ENCODE results near the gene ADGRG3.
"Not testable (repeated sequence)": the region's sequence is repeated elsewhere in the genome, so short reads cannot be mapped to it uniquely, and the experiment has no call there.

Gene ADGRG3

DNA sequence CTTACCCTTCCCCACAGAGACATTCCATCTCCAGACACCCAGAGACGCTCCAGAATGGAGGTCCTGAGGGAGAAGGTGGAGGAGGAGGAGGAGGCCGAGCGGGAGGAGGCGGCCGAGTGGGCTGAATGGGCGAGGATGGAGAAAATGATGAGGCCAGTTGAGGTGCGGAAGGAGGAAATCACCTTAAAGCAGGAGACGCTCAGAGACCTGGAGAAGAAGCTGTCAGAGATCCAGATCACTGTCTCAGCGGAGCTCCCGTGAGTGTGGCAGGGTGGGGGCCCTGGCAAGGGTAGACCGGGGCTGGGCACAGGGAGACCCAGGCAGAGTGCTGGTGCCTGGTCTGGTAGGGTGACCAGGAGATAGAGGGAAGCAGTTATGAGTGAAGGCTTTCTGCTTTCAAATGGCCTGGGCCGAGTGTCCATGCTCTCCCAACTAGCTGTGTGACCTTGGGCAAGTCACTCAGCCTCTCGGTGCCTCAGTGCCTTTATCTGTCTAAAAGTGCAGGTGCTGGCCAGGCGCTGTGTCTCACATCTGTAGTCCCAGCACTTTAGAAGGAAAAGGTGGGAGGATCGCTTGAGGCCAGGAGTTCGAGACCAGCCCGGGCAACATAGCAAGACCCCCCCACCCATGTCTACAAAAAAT is 29.9 kb downstream of the ADGRG3 start:
- no peak for DNase-seq

DNA sequence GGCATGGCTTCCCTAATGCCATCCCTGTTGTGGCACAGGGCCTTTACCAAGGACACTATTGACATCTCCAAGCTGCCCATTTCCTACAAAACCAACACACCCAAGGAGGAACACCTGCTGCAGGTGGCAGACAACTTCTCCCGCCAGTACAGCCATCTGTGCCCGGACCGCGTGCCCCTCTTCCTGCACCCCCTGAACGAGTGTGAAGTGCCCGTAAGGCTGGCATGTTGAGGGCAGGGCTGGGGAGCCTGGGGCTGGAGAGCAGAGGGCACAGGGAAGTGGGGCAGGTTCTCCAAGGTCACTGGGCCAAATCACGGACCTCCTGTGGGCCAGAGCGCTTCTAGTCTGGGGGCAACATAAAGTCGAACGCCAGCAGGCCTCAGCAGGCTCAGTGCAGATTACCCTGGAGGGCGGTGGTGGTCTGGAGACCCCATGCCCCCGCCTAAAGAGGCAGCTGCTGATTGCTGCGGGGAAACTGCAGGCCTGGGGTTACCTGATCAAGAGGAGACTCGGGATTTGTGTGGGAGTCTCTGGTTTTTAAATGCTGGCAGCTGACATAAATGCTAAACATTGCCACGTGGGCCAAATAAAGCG is 30.8 kb downstream of the ADGRG3 start:
- DNase-seq = no peak

DNA sequence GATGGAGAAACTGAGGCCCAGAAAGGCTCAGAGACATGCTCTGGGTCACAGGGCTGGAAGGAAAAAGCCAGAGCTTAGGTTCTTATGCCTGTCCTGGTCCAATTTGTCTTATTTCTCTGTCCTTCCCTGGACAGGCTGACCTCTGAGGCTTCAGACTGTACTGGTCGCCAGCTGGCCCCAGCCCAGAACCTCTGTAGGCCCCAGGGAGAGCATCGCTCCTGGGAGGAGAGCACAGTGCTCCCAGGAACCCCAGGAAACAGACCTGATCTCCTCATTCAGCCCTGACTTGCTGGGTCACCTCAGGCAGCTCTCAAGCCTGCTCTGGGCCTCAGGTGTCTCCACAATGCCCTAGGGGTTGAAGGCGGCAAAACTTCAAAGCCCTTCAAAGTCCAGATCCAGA is 31.4 kb downstream of the ADGRG3 start:
- DNase-seq = no peak

DNA sequence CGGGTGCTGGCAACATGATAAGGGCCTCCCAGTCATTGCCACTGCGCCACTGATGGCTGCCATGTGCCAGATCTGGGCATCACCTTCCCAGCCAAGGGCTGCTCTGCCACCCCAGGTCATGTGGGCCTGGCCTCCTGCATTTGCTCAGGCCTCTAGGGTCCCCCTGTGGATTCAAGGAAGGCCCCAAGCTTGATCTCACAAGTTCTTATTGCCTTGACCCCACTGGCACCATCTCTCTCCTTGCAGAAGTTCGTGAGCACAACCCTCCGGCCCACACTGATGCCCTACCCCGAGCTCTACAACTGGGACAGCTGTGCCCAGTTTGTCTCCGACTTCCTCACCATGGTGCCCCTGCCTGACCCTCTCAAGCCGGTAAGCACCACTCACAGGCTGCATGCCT is 31.8 kb downstream of the ADGRG3 start:
- DNase-seq = no peak

DNA sequence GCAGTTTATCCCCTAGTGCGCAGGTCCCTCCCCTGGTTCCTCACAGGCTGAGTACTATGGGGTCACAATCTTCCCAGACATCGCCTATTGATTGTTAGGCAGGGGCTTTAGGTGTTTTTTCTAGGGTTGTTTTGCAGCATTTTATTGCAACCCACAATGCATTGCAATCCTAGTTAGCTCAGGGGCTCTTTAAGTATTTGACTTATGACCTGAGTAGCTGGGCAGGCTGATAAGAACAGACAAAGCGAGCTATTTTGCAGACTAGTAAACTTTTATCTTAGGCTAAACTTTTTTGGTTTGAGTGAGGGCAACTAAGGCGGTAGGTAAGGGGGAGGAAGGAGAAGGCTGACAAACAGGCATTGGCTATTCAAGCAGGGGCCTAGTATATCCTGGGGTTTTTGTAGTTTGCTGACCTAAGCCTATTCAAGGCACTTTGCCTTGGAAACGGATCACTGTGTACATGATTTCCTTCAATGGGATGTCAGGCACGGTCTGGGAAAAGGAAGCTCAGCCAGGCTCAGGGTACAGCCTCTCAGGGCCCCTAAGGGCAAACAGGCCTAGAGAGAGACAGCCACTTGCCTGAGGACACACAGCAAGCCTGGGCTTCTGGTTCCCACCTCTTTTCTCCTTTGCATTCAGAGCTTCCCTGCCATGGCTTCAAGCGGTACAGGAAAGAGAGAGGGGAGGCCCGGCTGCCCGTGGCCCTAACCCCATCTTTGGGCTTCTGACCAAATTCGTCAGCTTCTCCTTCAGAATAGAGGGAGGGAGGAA is 32.9 kb downstream of the ADGRG3 start:
- no peak for DNase-seq

DNA sequence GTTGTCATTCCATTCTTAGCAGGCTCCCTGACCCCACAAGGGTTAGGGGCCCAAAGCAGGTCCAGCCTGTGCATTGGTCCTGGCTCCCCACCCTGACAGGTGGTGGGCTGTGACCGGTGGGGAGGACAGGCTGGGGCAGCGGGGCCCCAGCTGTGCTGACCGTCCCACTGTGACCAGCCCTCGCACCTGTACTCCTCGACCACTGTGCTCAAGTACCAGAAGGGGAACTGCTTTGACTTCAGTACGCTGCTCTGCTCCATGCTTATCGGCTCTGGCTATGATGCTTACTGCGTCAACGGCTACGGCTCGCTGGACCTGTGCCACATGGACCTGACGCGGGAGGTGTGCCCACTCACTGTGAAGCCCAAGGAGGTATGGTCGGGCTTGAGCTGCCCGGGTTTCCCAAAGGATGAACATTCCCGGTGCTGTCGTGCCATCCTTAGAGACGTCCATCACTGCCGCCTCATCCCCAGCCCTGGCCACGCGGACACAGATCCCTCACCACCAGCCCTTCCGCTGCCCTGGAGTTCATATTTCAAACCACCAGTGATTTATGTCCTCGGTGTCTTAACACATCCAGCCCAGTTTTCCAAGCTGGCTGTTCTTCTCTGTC is 33.8 kb downstream of the ADGRG3 start:
- DNase-seq = no peak

DNA sequence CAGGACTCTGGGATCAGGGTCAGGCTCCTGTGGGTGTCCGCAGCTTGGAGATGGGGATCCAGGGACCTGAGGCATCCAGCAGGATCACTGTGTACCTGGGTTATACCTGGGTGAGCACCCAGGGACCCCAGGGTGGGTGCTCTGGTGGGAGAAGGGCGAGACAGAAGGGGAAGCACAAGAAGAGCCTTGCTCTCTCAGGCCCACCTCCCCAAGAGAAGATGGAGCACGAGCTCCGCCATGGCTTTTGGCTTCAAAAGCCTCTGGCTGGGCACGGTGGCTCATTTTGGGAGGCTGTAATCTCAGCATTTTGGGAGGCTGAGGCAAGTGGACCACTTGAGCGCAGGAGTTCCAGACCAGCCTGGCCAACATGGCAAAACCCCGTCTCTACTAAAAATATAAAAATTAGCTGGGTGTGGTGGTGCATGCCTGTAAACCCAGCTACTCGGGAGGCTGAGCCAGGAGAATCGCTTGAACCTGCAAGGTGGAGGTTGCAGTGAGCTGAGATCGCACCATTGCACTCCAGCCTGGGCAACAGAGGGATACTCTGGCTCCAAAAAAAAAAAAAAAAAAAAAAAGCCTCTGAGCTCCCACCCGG is 35.4 kb downstream of the ADGRG3 start:
- DNase-seq = no peak

DNA sequence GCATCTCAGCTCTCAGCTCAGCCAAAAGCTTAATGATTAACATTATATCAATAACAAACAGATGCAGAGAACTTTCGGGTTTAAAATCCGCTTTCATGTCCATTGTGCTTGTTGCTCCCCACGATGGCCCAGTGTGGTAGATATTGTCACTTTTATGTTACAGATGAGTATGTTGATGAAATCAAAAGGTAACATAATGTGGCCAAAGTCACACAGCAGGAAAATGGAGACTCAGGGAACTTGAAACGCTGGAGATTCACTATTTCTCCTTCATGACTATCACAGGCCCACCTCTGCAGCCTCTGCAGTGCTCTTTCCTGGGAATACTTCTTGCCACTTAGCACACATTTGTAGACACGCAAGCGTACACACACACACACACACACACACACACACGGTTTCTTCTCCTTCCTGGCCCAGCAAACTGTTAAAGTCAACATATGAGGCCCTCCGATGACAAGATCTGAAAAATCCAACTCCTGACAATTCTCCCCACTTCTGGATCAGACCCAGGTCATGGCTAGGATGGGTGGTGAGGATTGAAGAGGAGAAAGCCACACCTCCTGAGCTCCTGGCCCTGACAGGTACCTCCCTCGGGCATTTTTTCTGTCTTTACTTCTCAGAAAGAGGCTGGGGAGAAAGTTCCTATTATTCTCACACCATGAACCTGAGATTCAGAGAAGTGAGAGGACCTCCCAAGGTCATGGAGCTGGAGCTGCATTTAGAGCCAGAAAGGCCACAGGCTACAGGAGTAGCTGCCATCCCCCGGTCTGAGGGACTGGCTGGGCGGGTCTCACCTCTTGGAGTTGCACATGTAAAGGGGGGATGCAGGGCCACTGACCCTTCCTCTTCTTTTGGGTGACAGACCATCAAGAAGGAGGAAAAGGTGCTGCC is 36.2 kb downstream of the ADGRG3 start:
- no peak for DNase-seq

DNA sequence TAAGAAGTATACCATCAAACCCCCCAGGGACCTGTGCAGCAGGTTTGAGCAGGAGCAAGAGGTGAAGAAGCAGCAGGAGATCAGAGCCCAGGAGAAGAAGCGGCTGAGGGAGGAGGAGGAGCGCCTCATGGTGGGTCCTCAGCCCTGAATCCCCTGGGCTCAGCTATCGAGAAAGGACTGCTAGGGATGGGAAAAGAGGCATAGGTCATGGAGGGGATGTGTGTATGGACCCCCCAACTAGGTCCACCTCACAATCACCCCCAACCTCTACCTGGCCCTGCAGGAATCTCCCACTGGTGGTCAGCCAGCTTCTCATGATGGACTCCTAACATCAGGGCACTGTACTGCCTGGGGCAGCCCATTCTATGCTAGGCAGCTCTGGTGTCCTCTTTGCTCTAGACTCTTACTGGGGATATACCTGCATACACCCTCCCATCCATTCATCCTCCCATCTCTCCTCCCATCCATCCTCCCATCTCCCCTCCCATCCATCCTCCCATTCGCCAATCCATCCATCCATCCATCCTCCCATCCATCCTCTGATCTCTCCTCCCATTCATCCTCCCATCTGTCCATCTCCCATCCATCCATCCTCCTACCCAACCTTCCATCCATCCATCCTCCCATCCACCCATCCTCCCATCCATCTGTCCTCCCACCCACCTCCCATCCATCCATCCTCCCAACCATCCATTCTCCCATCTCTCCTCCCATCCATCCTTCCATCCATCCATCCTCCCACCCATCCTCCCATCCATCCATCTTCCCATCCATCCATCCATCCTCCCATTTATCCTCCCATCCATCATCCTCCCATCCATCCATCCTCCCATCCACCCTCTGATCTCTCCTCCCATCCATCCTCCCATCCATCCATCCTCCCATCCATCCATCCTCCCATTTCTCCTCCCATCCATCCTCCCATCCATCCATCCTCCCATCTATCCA is 37.1 kb downstream of the ADGRG3 start:
- DNase-seq = no peak

DNA sequence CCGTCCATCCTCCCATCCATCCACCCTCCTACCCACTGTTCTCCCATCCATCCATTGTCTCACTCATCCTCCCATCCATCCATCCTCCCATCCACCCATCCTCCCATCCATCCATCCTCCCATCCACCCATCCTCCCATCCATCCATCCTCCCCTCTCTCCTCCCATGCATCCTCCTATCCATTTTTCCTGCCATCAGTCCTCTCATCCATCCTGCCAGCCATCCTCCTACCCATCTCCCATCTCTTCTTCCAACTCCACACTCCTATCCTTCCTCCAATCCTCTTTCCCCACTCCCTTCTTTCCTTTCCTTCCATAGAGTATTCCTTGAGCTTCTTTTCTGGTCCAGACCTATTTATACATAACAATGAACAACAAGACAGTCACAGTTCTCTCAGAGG is 38.6 kb downstream of the ADGRG3 start:
- DNase-seq = no peak

DNA sequence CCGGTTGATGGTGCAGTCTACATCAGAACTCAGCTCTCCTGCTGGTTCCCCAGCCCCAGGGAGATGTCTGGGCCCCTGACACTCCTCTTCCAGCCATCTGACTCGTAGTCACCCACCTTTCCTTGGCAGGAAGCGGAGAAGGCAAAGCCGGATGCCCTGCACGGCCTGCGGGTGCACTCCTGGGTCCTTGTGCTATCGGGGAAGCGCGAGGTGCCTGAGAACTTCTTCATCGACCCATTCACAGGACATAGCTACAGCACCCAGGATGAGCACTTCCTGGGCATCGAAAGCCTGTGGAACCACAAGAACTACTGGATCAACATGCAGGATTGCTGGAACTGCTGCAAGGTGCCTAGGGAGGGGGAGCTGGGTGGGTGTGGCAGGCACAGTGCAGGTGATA is 39.2 kb downstream of the ADGRG3 start:
- DNase-seq = no peak

DNA sequence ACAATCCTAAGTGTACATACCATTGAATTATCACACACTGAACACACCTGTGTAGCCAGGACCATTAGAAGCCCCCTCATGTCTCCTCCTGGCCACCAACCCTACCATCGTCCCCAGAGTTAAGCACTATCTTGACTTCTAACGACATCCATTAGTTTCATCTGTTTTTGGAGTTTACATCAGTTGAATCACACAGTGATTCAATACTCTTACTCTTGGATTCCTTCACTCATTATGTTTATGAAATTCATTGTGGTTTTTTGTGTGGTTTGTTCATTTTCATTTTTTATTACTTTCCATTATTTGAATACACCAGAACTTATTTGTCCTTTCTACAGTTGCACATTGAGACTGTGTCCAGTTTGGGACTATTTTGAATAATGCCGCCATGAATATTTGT is 40.1 kb downstream of the ADGRG3 start:
- DNase-seq = no peak

DNA sequence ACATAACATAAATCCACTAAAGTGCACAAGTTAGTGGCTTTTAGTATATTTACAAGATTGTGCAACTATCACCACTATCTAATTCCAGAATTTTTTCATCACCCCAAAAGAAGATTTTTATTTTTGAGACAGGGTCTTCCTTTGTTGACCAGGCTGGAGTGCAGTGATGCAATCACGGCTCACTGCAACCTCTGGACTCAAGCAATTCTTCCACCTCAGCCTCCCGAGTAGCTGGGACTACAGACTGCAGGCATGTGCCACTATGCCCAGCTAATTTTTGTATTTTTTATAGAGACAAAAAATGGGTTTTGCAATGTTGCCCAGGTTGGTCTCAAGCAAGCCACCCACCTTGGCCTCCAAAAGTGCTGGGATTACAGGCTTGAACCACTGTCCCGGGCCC is 41.6 kb downstream of the ADGRG3 start:
- no peak for DNase-seq

DNA sequence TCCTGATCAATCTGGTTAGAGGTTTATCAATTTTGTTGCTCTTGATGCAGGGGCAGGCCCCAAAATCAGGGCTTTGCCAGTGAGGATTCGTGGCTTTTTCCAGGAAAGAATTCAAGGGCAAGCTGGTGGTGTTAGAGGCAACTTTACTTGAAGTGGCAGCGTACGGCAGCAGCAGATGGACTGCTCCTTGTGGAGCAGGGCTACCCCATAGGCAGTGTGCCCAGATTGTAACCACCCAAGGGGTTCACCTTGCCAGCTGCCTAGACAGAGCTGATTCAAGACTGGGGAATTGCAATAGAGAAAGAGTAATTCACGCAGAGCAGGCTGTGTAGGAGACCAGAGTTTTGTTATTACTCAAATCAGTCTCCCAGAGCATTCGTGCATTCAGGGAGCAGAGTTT is 43.2 kb downstream of the ADGRG3 start:
- no peak for DNase-seq

DNA sequence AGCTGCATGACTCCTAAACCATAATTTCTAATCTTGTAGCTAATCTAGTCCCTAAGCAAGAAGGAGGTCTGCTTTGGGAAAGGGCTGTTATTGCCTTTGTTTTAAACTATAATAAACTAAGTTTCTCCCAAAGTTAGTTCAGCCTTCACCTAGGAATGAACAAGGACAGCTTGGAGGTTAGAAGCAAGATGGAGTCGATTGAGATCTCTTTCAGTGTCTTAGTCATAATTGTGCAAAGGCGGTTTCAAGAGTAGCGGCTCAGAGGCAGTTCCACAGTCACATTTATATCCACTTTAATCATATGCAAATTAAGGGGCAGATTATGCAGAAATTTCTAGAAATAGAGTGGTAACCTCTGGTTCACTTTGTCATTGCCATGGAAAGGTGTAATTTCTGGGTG is 43.9 kb downstream of the ADGRG3 start:
- no peak for DNase-seq

DNA sequence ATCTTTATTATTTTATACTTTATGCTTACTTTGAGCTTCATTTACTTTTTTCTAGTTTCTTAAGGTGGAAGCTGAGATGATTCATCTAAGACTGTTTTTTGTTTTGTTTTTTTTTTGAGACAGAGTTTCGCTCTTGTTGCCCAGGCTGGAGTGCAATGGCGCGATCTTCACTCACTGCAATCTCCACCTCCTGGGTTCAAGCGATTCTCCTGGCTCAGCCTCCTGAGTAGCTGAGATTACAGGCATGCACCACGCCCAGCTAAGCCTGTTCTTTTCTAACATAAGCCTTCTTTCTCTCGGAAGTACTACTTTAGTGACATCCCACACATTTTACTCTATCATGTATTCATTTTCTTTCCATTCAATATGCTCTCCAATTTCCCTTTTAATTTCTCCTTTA is 44.5 kb downstream of the ADGRG3 start:
- not testable (repeated sequence) for DNase-seq

DNA sequence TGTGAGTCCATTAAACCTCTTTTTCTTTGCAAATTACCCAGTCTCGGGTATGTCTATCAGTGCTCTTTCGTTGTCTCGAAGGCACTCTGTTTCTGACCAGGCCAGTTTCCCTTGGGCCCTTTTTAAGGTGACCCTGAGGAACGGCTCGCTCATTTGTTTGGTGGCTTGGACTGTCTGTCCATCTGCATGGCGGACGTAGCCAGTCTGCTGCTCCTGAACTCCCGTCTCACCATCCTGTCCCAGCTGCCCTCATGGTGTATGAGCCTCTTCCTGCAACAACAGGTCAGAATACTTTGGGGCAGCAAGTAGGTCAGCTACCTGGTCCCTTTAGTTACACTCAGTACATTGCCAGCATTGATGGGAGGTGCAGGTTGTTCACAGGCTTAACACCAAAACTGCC is 45.5 kb downstream of the ADGRG3 start:
- DNase-seq = no peak

DNA sequence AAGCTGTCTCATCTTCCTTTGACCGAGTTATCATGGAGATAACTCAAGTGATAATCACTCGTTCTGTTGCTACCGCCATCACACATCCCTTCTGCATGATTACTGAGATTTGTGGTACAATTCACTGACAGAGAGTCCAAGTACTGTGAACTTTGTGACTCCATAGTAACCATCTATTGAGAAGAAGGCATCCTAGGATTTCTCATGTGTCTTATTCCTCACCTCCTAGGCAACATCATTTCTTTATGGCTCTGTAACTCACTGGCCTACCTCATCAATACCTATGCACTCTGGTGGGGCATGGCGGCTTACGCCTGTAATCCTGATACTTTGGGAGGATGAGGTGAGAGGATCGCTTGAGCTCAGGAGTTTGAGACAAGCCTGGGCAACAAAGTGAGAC is 45.9 kb downstream of the ADGRG3 start:
- DNase-seq = no peak

DNA sequence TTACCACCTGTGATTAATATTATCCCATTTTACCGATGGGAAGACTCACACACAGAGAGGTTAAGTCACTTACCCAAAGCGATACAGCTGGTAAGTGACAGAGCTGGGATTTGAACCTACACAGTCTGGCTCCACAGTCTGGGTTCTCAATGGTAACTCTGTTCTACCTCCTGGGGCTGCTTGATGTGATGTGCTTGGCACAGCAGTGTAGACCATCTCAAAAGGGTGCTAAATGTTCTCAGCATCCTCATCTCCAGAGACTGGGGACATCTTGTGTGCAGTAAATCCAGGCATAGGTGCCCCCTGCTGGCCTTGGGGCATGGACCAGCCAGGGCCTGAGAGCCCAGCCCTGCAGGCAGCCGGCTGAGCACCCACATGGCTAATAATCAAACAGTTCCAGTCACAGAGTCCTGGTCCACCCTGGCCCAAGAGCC is 52.1 kb downstream of the ADGRG3 start:
- no peak for DNase-seq

DNA sequence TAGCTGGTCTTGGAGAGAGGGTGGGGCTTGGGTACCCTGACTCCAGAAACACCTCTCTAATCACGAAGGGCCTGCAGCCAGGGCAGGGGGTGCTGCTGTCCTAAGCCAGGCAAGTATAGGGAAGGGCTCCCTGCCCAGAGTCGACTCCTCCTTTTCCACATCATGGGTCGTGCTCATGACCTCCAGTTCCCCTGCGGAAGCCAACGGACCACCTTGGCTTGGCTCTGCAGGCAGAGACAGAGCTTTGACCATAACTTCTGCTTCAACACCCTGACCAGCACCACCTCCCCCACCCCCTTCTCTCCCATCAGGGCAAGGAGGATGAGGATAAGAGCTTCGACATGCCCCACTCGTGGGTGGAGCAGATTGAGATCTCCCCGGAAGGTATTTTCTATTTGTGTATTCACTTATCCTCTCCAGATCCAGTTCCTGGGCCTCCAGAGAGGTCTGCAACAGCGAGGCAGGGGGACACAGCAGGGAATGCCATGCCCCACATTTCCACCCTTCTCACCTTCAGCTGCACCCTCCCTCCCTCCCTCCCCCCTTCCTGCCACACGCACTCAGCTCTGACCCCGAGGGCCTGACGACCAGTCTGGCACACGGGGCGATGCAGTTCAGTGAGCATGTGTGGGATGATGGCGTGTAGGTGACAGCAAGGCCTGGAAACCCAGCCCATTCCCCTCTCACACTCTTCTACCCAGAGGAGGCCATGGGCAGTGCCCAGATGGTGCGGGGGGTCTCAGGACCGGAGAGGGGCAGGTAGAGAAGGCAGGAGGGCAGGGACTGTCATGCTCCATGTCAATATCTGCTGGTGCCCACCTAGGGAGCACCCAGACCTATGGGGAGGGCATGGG is 53.5 kb downstream of the ADGRG3 start:
- no peak for DNase-seq

Data from T-helper 9 cell (primary cell).